H1 (cell line): ENCODE results near the gene CASQ2. TPM values are rescaled to one million over a fixed set of nuclear protein-coding genes. Genes with fewer than 3 reads are reported as not detected.

Experiments used
- CTCF ChIA-PET: fragments of 300-600 bp; sonication (Branson Sonifier 250); formaldehyde crosslinking; loops from one replicate; lab custom pipeline; 2021; ENCODE audit not compliant: partially characterized antibody; lab: Charles Lee
- POLR2A ChIA-PET: fragments of 300-600 bp; sonication (Branson Sonifier 250); formaldehyde crosslinking; loops from one replicate; lab custom pipeline; 2021; ENCODE audit warnings: inconsistent platforms; ENCODE audit not compliant: partially characterized antibody; lab: Charles Lee
- DNase-seq, 2 experiments: peaks; one replicate each; pipeline versions ENCODE4 v3.0.0 to v3.0.0-alpha.2; 2010 to 2022; ENCODE audit warnings: low spot score in 2 of 2, low read depth in 1 of 2, mixed read lengths in 1 of 2
- FAIRE-seq: peaks from 2 replicates; lab custom pipeline; 2011; peaks lifted over from hg19 to GRCh38; lab: Jason Lieb, UNC
- H2AFZ ChIP-seq: 2 replicates; pipeline ENCODE4 v1.8.1; 2012; ENCODE audit warnings: low read length, inconsistent platforms
- H2AK5ac ChIP-seq: 2 replicates; pipeline ENCODE4 v1.6.1; 2013; ENCODE audit warnings: low read depth, low read length
- H2BK120ac ChIP-seq: replicated peaks from 2 replicates; pipeline ENCODE3; 2013; ENCODE audit warnings: low read depth, low read length, inconsistent platforms
- H2BK12ac ChIP-seq: 2 replicates; pipeline ENCODE4 v1.6.1; 2013; ENCODE audit warnings: low read depth, low read length
- H2BK15ac ChIP-seq: 2 replicates; pipeline ENCODE4 v1.6.1; 2013; ENCODE audit warnings: low read length
- H2BK20ac ChIP-seq: 2 replicates; pipeline ENCODE4 v1.6.1; 2013; ENCODE audit warnings: low read length
- H2BK5ac ChIP-seq: 2 replicates; pipeline ENCODE4 v1.6.1; 2013; ENCODE audit warnings: low read depth, low read length
- H3K14ac ChIP-seq: 2 replicates; pipeline ENCODE4 v1.6.1; 2013; ENCODE audit warnings: inconsistent platforms; ENCODE audit not compliant: insufficient read length
- H3K18ac ChIP-seq: 2 replicates; pipeline ENCODE4 v1.6.1; 2013; ENCODE audit warnings: low read length; ENCODE audit errors: extremely low read depth
- H3K23ac ChIP-seq: 2 replicates; pipeline ENCODE4 v1.6.1; 2013; ENCODE audit warnings: inconsistent platforms; ENCODE audit not compliant: insufficient read length
- H3K23me2 ChIP-seq: 2 replicates; pipeline ENCODE4 v1.6.1; 2013; ENCODE audit warnings: low read depth, low read length
- H3K27ac ChIP-seq: 2 replicates; pipeline ENCODE4 v1.6.1; 2011; ENCODE audit warnings: low read depth, low read length, inconsistent platforms
- H3K27me3 ChIP-seq, 4 experiments: replicated peaks in 1 of 4; 1 replicate in 1 of 4; 2 replicates in 3 of 4; pipeline versions ENCODE4 v1.6.1 to v1.8.1; 2011 to 2013; ENCODE audit warnings: low read length in 3 of 4, mild to moderate bottlenecking in 3 of 4, inconsistent platforms in 2 of 4, mixed read lengths in 2 of 4, moderate library complexity in 1 of 4; ENCODE audit not compliant: control insufficient read depth in 3 of 4, insufficient read depth in 3 of 4; ENCODE audit errors: extremely low read depth in 1 of 4
- H3K36me3 ChIP-seq, 4 experiments: 2 replicates each; pipeline versions ENCODE4 v1.6.1 to v1.8.1; 2011 to 2013; ENCODE audit warnings: mild to moderate bottlenecking in 4 of 4, low read length in 3 of 4, moderate library complexity in 2 of 4, control low read depth in 1 of 4, inconsistent platforms in 1 of 4; ENCODE audit not compliant: insufficient read depth in 4 of 4, control insufficient read depth in 2 of 4
- H3K4ac ChIP-seq: replicated peaks from 2 replicates; pipeline ENCODE3; 2013; ENCODE audit warnings: low read length, low read depth, mixed read lengths, inconsistent platforms; ENCODE audit not compliant: insufficient read length
- H3K4me1 ChIP-seq, 4 experiments: replicated peaks in 1 of 4; 1 replicate in 1 of 4; 2 replicates in 3 of 4; pipeline versions ENCODE4 v1.6.1 to v1.8.1; 2011 to 2013; ENCODE audit warnings: low read length in 3 of 4, inconsistent platforms in 2 of 4, mixed read lengths in 1 of 4; ENCODE audit not compliant: insufficient read depth in 4 of 4, control insufficient read depth in 3 of 4
- H3K4me2 ChIP-seq, 2 experiments: 2 replicates each; pipeline versions ENCODE4 v1.6.1 to v1.8.1; 2011 to 2013; ENCODE audit warnings: low read depth in 2 of 2, low read length in 2 of 2, control low read depth in 1 of 2, inconsistent platforms in 1 of 2, mild to moderate bottlenecking in 1 of 2; ENCODE audit not compliant: insufficient read depth in 1 of 2
- H3K4me3 ChIP-seq, 4 experiments: fragments of 200-600, 300-600 bp in 1 of 4; sonication (generic), shearing (Covaris generic), sonication (Bioruptor Twin) in 1 of 4; 2 replicates each; pipeline versions ENCODE4 v1.5.1 to v1.8.1; 2011 to 2016; ENCODE audit warnings: low read length in 4 of 4, low read depth in 3 of 4, control low read depth in 2 of 4, inconsistent platforms in 2 of 4, mild to moderate bottlenecking in 2 of 4, mixed read lengths in 1 of 4, moderate library complexity in 1 of 4; ENCODE audit not compliant: insufficient read depth in 2 of 4; ENCODE audit errors: extremely low read depth in 1 of 4
- H3K56ac ChIP-seq: replicated peaks from 2 replicates; pipeline ENCODE3; 2013; ENCODE audit warnings: low read depth, mild to moderate bottlenecking, mixed read lengths, low read length, inconsistent platforms; ENCODE audit not compliant: insufficient read length
- H3K79me1 ChIP-seq: 2 replicates; pipeline ENCODE4 v1.6.1; 2013; ENCODE audit warnings: low read depth, low read length, control low read depth
- H3K79me2 ChIP-seq, 2 experiments: 2 replicates each; pipeline versions ENCODE4 v1.6.1 to v1.8.1; 2012 to 2013; ENCODE audit warnings: low read length in 2 of 2, mild to moderate bottlenecking in 2 of 2, inconsistent platforms in 1 of 2; ENCODE audit not compliant: insufficient read depth in 2 of 2, control insufficient read depth in 1 of 2
- H3K9ac ChIP-seq, 4 experiments: replicated peaks in 1 of 4; 1 replicate in 1 of 4; 2 replicates in 3 of 4; pipeline versions ENCODE4 v1.6.1 to v1.8.1; 2011 to 2013; ENCODE audit warnings: low read depth in 3 of 4, low read length in 3 of 4, control low read depth in 2 of 4, mild to moderate bottlenecking in 2 of 4, moderate library complexity in 2 of 4, inconsistent platforms in 1 of 4; ENCODE audit errors: extremely low read depth in 1 of 4
- H3K9me3 ChIP-seq, 2 experiments: 2 replicates each; pipeline versions ENCODE4 v1.6.1 to v1.8.1; 2012 to 2013; ENCODE audit warnings: mild to moderate bottlenecking in 2 of 2, moderate library complexity in 2 of 2, control low read depth in 1 of 2, inconsistent platforms in 1 of 2, low read depth in 1 of 2, low read length in 1 of 2, mixed read lengths in 1 of 2; ENCODE audit not compliant: insufficient read depth in 2 of 2
- H4K20me1 ChIP-seq, 2 experiments: replicated peaks in 1 of 2; 2 replicates each; pipeline versions ENCODE3 to v1.8.1; 2011 to 2013; ENCODE audit warnings: inconsistent platforms in 2 of 2, low read length in 2 of 2, mild to moderate bottlenecking in 1 of 2; ENCODE audit not compliant: insufficient read depth in 2 of 2, control insufficient read depth in 1 of 2
- H4K5ac ChIP-seq: 2 replicates; pipeline ENCODE4 v1.6.1; 2013; ENCODE audit warnings: low read length, low read depth, mixed read lengths, inconsistent platforms; ENCODE audit not compliant: insufficient read length
- H4K8ac ChIP-seq: 2 replicates; pipeline ENCODE4 v1.8.0; 2013; ENCODE audit warnings: mild to moderate bottlenecking, moderate library complexity, low read length, inconsistent platforms; ENCODE audit not compliant: insufficient read depth; ENCODE audit errors: extremely low read depth
- H4K91ac ChIP-seq: replicated peaks from 2 replicates; pipeline ENCODE3; 2013; ENCODE audit warnings: low read length, mixed read lengths, inconsistent platforms; ENCODE audit not compliant: insufficient read length
- BACH1 ChIP-seq: IDR thresholded peaks from 2 replicates; pipeline ENCODE4 v1.6.1; 2012; ENCODE audit warnings: low read length, improper control_type of control experiment
- BCL11A ChIP-seq, 2 experiments: IDR thresholded peaks; one replicate each; pipeline ENCODE4 v1.6.1; 2011; ENCODE audit warnings: low read depth in 2 of 2, low read length in 2 of 2, mild to moderate bottlenecking in 2 of 2
- CHD1 ChIP-seq: IDR thresholded peaks from 2 replicates; pipeline ENCODE4 v1.6.1; 2012; ENCODE audit warnings: low read depth, low read length, improper control_type of control experiment
- EP300 ChIP-seq, 2 experiments: IDR thresholded peaks; 1 replicate in 1 of 2; 2 replicates in 1 of 2; pipeline ENCODE4 v1.6.1; 2011 to 2012; ENCODE audit warnings: low read depth in 2 of 2, low read length in 2 of 2, mild to moderate bottlenecking in 2 of 2, borderline replicate concordance in 1 of 2, inconsistent platforms in 1 of 2, moderate library complexity in 1 of 2
- FOSL1 ChIP-seq: IDR thresholded peaks from 2 replicates; pipeline ENCODE4 v1.6.1; 2011; ENCODE audit warnings: mild to moderate bottlenecking, low read depth, low read length, moderate library complexity; ENCODE audit not compliant: insufficient read depth
- SP2 ChIP-seq: IDR thresholded peaks from 2 replicates; pipeline ENCODE4 v1.6.1; 2012; ENCODE audit warnings: mild to moderate bottlenecking, low read length, inconsistent platforms
- SP4 ChIP-seq: IDR thresholded peaks from 2 replicates; pipeline ENCODE4 v1.6.1; 2012; ENCODE audit warnings: low read length, inconsistent platforms
- SUZ12 ChIP-seq: fragments of 200-600 bp; sonication (generic); IDR thresholded peaks from 2 replicates; pipeline ENCODE4 v1.6.1; 2012; ENCODE audit warnings: mild to moderate bottlenecking, inconsistent platforms, low read length, moderate library complexity, mixed read lengths
- ZNF274 ChIP-seq: IDR thresholded peaks from 2 replicates; pipeline ENCODE4 v1.7.0; 2012; ENCODE audit warnings: low read length, borderline replicate concordance; ENCODE audit errors: extremely low read depth
- WGBS, 2 experiments: shearing (Covaris generic) in 1 of 2; methylation state at CpG; one replicate each; pipeline versions ENCODE4 v1.1.6 to v1.1.7; 2013 to 2015; ENCODE audit warnings: low lambda C conversion rate in 2 of 2, mixed read lengths in 2 of 2, inconsistent platforms in 1 of 2, low coverage in 1 of 2, missing lambda C conversion rate in 1 of 2; ENCODE audit not compliant: insufficient replicate concordance in 2 of 2, insufficient coverage in 1 of 2, insufficient read length in 1 of 2; ENCODE audit errors: extremely low coverage in 1 of 2, missing lambda C conversion rate in 1 of 2; 5-methylcytosine and 5-hydroxymethylcytosine counted together
- polyA plus RNA-seq, 7 experiments: library from polyadenylated mRNA; depleted of rRNA in 3 of 7; stranded (reverse) in 5 of 7; unstranded in 2 of 7; fragments of >200 nt in 5 of 7; fragments of 200-250 nt in 2 of 7; gene quantifications; 1 replicate in 5 of 7; 2 replicates in 1 of 7; 4 replicates in 1 of 7; pipeline versions ENCODE4 v1.2.1 to v1.2.3, GENCODE V29; 2011 to 2013; ENCODE audit warnings: missing spikeins in 2 of 7, mixed read lengths in 2 of 7
- total RNA-seq: library from RNA; stranded (reverse); fragmentation: NEBNext Ultra II Directional; extraction: Animal tissue kit (Norgen Biotek cat#: 25700); gene quantifications from 2 replicates; pipeline ENCODE4 v1.2.1, GENCODE V29; 2021
- TF ChIP-seq, protein P1 (sequence below): IDR thresholded peaks from 2 replicates; pipeline ENCODE4 v1.6.1; 2011; ENCODE audit warnings: low read length, improper control_type of control experiment
- TF ChIP-seq, protein P2 (sequence below), 3 experiments: IDR thresholded peaks; 1 replicate in 2 of 3; 2 replicates in 1 of 3; pipeline versions ENCODE4 v1.5.1 to v1.6.1; 2011; ENCODE audit warnings: low read length in 3 of 3, mild to moderate bottlenecking in 3 of 3, inconsistent platforms in 2 of 3, low read depth in 1 of 3, moderate library complexity in 1 of 3; ENCODE audit not compliant: insufficient read depth in 1 of 3; ENCODE audit errors: control extremely low read depth in 1 of 3

CASQ2 gene
- total and polyA plus RNA-seq, 2 of the 8 experiments (the other 6 are each of a cell fraction or from before 2014, with no cell fraction given): not detected

DNA sequence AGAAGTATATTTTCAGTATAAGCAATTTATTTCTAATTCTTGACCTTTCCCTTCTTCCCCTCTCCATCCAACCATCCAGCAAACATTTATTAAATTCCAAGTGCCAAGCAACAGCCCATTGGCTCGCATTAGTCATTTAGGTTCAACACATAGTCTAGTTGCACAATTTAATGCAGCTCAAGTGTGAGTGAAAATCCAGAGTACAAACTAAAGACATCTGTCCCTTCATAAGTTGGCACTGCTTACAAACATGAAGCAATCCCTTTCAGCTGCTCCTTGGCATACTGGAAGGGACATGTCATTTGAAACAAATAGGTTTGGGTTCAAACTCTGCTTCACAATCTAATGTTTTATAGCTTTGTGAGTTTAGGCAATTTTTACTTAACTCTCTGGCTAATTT, 10.7 kb downstream of the CASQ2 start:
- Histone ChIP-seq H3K56ac (no peak overlapping the region), H4K91ac (no peak overlapping the region), H4K5ac (no peak overlapping the region), H2AK5ac (no peak overlapping the region), H2BK120ac (no peak overlapping the region), H2BK20ac (no peak overlapping the region), H3K36me3 (no peaks in the 10 kb centered on the region), H3K23me2 (no peaks in the 10 kb centered on the region), H3K18ac (no peak overlapping the region), H3K79me1 (no peaks in the 10 kb centered on the region), H3K27me3 (no peaks in the 10 kb centered on the region), H2BK15ac (no peak overlapping the region), H3K79me2 (no peaks in the 10 kb centered on the region), H3K9me3 (no peaks in the 10 kb centered on the region; a peak in 1 of 4 replicates), H2BK5ac (no peak overlapping the region), H3K4ac (peak overlapping the region; percentile 44), H3K4me1 (no peaks in the 10 kb centered on the region), H4K8ac (no peak overlapping the region), H3K4me3 (no peak overlapping the region), H3K14ac (no peak overlapping the region), H3K4me2 (no peak overlapping the region), H3K27ac (no peak overlapping the region), H2AFZ (no peak overlapping the region), H2BK12ac (no peak overlapping the region), H3K23ac (no peak overlapping the region), H3K9ac (no peak overlapping the region), H4K20me1 (no peaks in the 10 kb centered on the region)
- ChIA-PET POLR2A (no interaction called here), CTCF (interaction anchor here (1.1 kb wide), 1 partner anchor 14 kb away, joined by 3 read pairs; no protein-coding TSS in a partner anchor)
- WGBS, 2 experiments: 0% methylated on average over 1 of the region's 1 CpG; no CpG with 5 or more reads in 1 of the 2 experiments
- no peak for FAIRE-seq
- DNase-seq: no peak
- TF ChIP-seq CHD1: no peak
- no peak for TF ChIP-seq BCL11A (IDR thresholded peaks at IDR 0.05; ENCODE audit: low read depth in 2 of 2, low read length in 2 of 2)
- TF ChIP-seq ZNF274: no peak
- no peak for TF ChIP-seq SUZ12
- TF ChIP-seq SP2: no peak
- no peak for TF ChIP-seq SP4
- TF ChIP-seq BACH1: no peak
- TF ChIP-seq, protein P1, sequence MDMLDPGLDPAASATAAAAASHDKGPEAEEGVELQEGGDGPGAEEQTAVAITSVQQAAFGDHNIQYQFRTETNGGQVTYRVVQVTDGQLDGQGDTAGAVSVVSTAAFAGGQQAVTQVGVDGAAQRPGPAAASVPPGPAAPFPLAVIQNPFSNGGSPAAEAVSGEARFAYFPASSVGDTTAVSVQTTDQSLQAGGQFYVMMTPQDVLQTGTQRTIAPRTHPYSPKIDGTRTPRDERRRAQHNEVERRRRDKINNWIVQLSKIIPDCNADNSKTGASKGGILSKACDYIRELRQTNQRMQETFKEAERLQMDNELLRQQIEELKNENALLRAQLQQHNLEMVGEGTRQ: no peak
- TF ChIP-seq FOSL1: no peak
- TF ChIP-seq EP300 (IDR thresholded peaks at IDR 0.05; ENCODE audit: borderline replicate concordance in 1 of 2, low read depth in 2 of 2, low read length in 2 of 2): no peak
- TF ChIP-seq, protein P2, sequence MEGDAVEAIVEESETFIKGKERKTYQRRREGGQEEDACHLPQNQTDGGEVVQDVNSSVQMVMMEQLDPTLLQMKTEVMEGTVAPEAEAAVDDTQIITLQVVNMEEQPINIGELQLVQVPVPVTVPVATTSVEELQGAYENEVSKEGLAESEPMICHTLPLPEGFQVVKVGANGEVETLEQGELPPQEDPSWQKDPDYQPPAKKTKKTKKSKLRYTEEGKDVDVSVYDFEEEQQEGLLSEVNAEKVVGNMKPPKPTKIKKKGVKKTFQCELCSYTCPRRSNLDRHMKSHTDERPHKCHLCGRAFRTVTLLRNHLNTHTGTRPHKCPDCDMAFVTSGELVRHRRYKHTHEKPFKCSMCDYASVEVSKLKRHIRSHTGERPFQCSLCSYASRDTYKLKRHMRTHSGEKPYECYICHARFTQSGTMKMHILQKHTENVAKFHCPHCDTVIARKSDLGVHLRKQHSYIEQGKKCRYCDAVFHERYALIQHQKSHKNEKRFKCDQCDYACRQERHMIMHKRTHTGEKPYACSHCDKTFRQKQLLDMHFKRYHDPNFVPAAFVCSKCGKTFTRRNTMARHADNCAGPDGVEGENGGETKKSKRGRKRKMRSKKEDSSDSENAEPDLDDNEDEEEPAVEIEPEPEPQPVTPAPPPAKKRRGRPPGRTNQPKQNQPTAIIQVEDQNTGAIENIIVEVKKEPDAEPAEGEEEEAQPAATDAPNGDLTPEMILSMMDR (IDR thresholded peaks at IDR 0.05; ENCODE audit: control extremely low read depth in 1 of 3, insufficient read depth in 1 of 3, low read depth in 1 of 3, low read length in 3 of 3): no peak
